OCI-LY1 (cell line): ENCODE data around the gene ASPG.

ENCODE experiments used
- EZH2 ChIP-seq: fragments of 200-600 bp; sonication (generic), shearing (Covaris generic); IDR thresholded peaks from 2 replicates; pipeline ENCODE4 v1.8.0; 2017; ENCODE audit warnings: borderline replicate concordance, mixed run types, mild to moderate bottlenecking, antibody characterized with exemption, low read length, moderate library complexity, mixed read lengths
- TF ChIP-seq, protein P1 (sequence below): fragments of 200-600 bp; sonication (generic), shearing (Covaris generic); IDR thresholded peaks from 2 replicates; pipeline ENCODE4 v1.5.1; 2017; ENCODE audit warnings: mild to moderate bottlenecking, antibody characterized with exemption, low read length, moderate library complexity, mixed read lengths

DNA sequence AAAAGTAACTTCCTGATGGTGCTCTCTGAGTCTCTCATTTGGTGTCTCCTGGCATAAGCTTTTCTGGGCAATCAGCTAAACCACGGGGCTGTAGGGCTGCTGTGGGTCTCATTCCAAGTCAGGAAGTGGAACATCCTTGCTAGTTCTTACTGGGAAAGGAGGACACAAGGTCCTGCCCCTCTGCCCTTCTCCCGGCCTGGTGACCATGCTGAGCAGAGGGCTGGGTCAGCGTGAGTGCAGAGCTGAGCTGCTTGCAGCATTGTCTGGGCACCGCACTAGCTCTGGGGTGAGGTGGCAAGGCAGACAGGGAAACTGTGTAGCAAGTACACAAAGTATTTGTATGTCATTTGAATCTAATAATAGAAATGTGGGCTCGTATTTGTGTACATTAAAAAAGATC, 45.0 kb upstream of the ASPG start:
- TF ChIP-seq EZH2 = no peak
- TF ChIP-seq, protein P1, sequence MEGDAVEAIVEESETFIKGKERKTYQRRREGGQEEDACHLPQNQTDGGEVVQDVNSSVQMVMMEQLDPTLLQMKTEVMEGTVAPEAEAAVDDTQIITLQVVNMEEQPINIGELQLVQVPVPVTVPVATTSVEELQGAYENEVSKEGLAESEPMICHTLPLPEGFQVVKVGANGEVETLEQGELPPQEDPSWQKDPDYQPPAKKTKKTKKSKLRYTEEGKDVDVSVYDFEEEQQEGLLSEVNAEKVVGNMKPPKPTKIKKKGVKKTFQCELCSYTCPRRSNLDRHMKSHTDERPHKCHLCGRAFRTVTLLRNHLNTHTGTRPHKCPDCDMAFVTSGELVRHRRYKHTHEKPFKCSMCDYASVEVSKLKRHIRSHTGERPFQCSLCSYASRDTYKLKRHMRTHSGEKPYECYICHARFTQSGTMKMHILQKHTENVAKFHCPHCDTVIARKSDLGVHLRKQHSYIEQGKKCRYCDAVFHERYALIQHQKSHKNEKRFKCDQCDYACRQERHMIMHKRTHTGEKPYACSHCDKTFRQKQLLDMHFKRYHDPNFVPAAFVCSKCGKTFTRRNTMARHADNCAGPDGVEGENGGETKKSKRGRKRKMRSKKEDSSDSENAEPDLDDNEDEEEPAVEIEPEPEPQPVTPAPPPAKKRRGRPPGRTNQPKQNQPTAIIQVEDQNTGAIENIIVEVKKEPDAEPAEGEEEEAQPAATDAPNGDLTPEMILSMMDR = no peak
